Measurements from ENCODE around the gene GUCY1A2. TPM values are rescaled to one million over a fixed set of nuclear protein-coding genes. Genes with fewer than 3 reads are reported as not detected.
"Not testable (repeated sequence)": the region's sequence is repeated elsewhere in the genome, so short reads cannot be mapped to it uniquely, and the experiment has no call there.

The GUCY1A2 gene
- total RNA-seq, 4 donors from 2014 or later, result 0.49 to 2.4 (median 1.3) TPM

- 96 to 100% methylated on average over 1 of the region's 1 CpG for WGBS, 2 donors
- intact Hi-C loops (cut with DNase I; ENCODE audit: low total_unique reads), result no loop called here
- no peak for DNase-seq (ENCODE audit: low spot score in 2 of 2)
- H3K4me3 ChIP-seq (ENCODE audit: low read depth, poor library complexity, severe bottlenecking), result no peak overlapping the region
- TF ChIP-seq POLR2A (IDR thresholded peaks at IDR 0.05) (no peak), CTCF (IDR thresholded peaks at IDR 0.05) (no peak)
These were observed 128.6 kb downstream of the GUCY1A2 start for GRCh38 chr11:106889718-106890117.

DNA sequence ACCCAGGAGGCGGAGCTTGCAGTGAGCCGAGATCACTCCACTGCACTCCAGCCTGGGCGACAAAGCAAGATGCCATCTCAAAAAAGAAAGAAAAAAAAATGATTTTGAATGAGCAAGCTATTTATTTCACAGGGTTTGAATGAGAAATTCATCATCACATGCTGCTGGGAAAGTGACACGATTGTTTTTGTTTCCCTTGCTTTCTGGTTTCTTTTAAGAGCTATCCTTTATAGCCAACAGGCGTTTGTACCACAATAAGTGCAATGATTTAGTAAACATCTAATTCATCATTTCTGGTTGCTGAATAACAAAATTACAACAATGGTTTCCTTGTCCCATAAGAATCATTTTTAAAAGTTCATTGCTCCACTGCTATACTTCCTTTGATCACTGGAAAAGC, 129.9 kb downstream of the GUCY1A2 start:
- 79 to 83% methylated on average over 5 of the region's 5 CpGs for WGBS, 2 donors
- TF ChIP-seq POLR2A (IDR thresholded peaks at IDR 0.05) (no peak), CTCF (IDR thresholded peaks at IDR 0.05) (no peak)
- intact Hi-C loops (cut with DNase I; ENCODE audit: low total_unique reads), result no loop called here
- no peak for DNase-seq (ENCODE audit: low spot score in 2 of 2)
- H3K4me3 ChIP-seq (ENCODE audit: low read depth, poor library complexity, severe bottlenecking), result no peak overlapping the region

GRCh38 chr11:106883693-106884092, 134.6 kb downstream of the GUCY1A2 start:
- H3K4me3 ChIP-seq (ENCODE audit: low read depth, poor library complexity, severe bottlenecking); intact Hi-C loops (cut with DNase I; ENCODE audit: low total_unique reads); DNase-seq (ENCODE audit: low spot score in 2 of 2): not testable (repeated sequence)
- 78 to 81% methylated on average over 5 of the region's 5 CpGs for WGBS, 2 donors

- H3K4me3 ChIP-seq (ENCODE audit: low read depth, poor library complexity, severe bottlenecking), result no peak overlapping the region
- TF ChIP-seq POLR2A (IDR thresholded peaks at IDR 0.05), result no peak
- 77 to 78% methylated on average over 7 of the region's 7 CpGs for WGBS, 2 donors
- intact Hi-C loops (cut with DNase I; ENCODE audit: low total_unique reads), result no loop called here
- DNase-seq (ENCODE audit: low spot score in 2 of 2), result no peak
These were observed 138.3 kb downstream of the GUCY1A2 start for GRCh38 chr11:106879832-106880546.

DNA sequence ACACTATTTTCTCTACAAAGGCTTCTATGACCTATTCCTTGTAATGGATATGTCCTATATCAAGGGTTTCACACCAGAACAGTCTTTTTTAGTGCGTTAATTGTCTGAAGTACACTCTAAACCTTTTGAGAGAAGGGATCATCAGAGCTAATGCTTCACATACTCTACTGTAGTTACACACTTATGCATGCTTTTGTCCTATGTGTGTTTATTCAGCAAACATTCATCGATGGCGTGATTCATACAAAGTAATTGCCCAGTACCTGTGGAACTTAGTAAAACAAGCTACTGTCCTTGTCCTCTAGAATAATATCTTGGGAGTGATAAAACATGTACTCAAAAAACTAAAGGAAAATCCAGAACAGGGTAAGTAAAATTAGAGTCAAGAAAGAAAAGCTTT, 139.2 kb downstream of the GUCY1A2 start:
- intact Hi-C loops (cut with DNase I; ENCODE audit: low total_unique reads), result no loop called here
- DNase-seq (ENCODE audit: low spot score in 2 of 2), result no peak
- no peak overlapping the region for H3K4me3 ChIP-seq (ENCODE audit: low read depth, poor library complexity, severe bottlenecking)
- TF ChIP-seq CTCF (IDR thresholded peaks at IDR 0.05) (no peak), POLR2A (IDR thresholded peaks at IDR 0.05) (no peak)
- WGBS, 2 donors, result 94 to 95% methylated on average over 3 of the region's 3 CpGs

GRCh38 chr11:106875013-106875412, 143.3 kb downstream of the GUCY1A2 start:
- TF ChIP-seq POLR2A (IDR thresholded peaks at IDR 0.05) (no peak), CTCF (IDR thresholded peaks at IDR 0.05) (no peak)
- intact Hi-C loops (cut with DNase I; ENCODE audit: low total_unique reads), result no loop called here
- no peak overlapping the region for H3K4me3 ChIP-seq (ENCODE audit: low read depth, poor library complexity, severe bottlenecking)
- DNase-seq (ENCODE audit: low spot score in 2 of 2), result no peak

- no peak for TF ChIP-seq POLR2A (IDR thresholded peaks at IDR 0.05)
- TF ChIP-seq CTCF (IDR thresholded peaks at IDR 0.05), result no peak
- intact Hi-C loops (cut with DNase I; ENCODE audit: low total_unique reads), result no loop called here
- no peak for DNase-seq (ENCODE audit: low spot score in 2 of 2)
- H3K4me3 ChIP-seq (ENCODE audit: low read depth, poor library complexity, severe bottlenecking), result no peak overlapping the region
These were observed 146.0 kb downstream of the GUCY1A2 start for GRCh38 chr11:106872246-106872645.
